AG20443 (cell line): Measurements from ENCODE around the gene SEMA5A.
A peak's percentile ranks its signal among the peaks of the same experiment; 100 is the strongest.

Experiments used
- DNase-seq: peaks from one replicate; pipeline ENCODE4 v3.0.0; 2012; ENCODE audit warnings: low spot score, mixed read lengths

Gene SEMA5A

GRCh38 chr5:9545992-9546851 is at the start of gene SEMA5A:
SEMA5A (minus strand) TSS chr5:9546075; CDS start chr5:9379946, 166,129 bp downstream.
- peak; percentile 90 for DNase-seq

- DNase-seq, result no peak
Measured at GRCh38 chr5:9594913-9595312, 49.0 kb upstream of the SEMA5A start.

- no peak for DNase-seq
Measured at GRCh38 chr5:9589049-9589835, 43.4 kb upstream of the SEMA5A start.

- no peak for DNase-seq
Measured at GRCh38 chr5:9588254-9588653, 42.4 kb upstream of the SEMA5A start.

- DNase-seq, result no peak
Measured at GRCh38 chr5:9587135-9587534, 41.3 kb upstream of the SEMA5A start.

GRCh38 chr5:9582406-9582805 is 36.5 kb upstream of the SEMA5A start:
- DNase-seq, result peak; percentile 27

GRCh38 chr5:9573796-9574195 is 27.9 kb upstream of the SEMA5A start:
- DNase-seq, result no peak

GRCh38 chr5:9572246-9572645 is 26.4 kb upstream of the SEMA5A start:
- DNase-seq, result no peak

GRCh38 chr5:9570876-9571275 is 25.0 kb upstream of the SEMA5A start:
- no peak for DNase-seq

- no peak for DNase-seq
Measured at GRCh38 chr5:9567039-9567438, 21.2 kb upstream of the SEMA5A start.

GRCh38 chr5:9564752-9565151 is 18.9 kb upstream of the SEMA5A start:
- DNase-seq, result no peak

GRCh38 chr5:9562141-9562540 is 16.3 kb upstream of the SEMA5A start:
- no peak for DNase-seq

GRCh38 chr5:9559965-9560364 is 14.1 kb upstream of the SEMA5A start:
- no peak for DNase-seq

GRCh38 chr5:9558319-9558965 is 12.6 kb upstream of the SEMA5A start:
- no peak for DNase-seq

GRCh38 chr5:9557696-9558095 is 11.8 kb upstream of the SEMA5A start:
- no peak for DNase-seq

GRCh38 chr5:9555961-9556360 is 10.1 kb upstream of the SEMA5A start:
- no peak for DNase-seq

GRCh38 chr5:9554122-9554521 is 8.2 kb upstream of the SEMA5A start:
- DNase-seq, result no peak

- DNase-seq, result no peak
Measured at GRCh38 chr5:9553561-9553960, 7.7 kb upstream of the SEMA5A start.

- DNase-seq, result no peak
Measured at GRCh38 chr5:9551567-9552537, 6.0 kb upstream of the SEMA5A start.

- no peak for DNase-seq
Measured at GRCh38 chr5:9549941-9550340, 4.1 kb upstream of the SEMA5A start.

- DNase-seq, result peak; percentile 51
Measured at GRCh38 chr5:9547122-9547947, 1.5 kb upstream of the SEMA5A start.
